Ramos (cell line): ENCODE data around the gene NPSR1.
"Not testable (repeated sequence)": the region's sequence is repeated elsewhere in the genome, so short reads cannot be mapped to it uniquely, and the experiment has no call there.

Source experiments
- in situ Hi-C: fragments of 300-500 bp; cut with MboI; formaldehyde crosslinking; loops from one replicate; pipeline ENCODE4 v1.14.3; 2022; ENCODE audit warnings: low sequenced_read_pairs; ENCODE audit not compliant: unreplicated experiment

The NPSR1 gene

DNA sequence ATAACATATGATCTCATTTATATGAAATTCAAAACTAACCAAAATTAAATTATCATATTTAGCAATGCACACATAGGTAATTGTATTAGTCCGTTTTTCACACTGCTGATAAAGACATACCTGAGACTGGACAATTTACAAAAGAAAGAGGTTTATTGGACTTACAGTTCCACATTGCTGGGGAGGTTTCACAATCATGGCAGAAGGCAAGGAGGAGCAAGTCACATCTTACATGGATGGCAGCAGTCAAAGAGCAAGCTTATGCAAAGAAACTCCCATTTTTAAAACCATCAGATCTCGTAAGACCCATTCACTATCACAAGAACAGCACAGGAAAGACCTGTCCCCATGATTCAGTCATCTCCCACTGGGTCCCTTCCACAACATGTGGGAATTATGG is 200.4 kb downstream of the NPSR1 start:
- in situ Hi-C loops: not testable (repeated sequence)

DNA sequence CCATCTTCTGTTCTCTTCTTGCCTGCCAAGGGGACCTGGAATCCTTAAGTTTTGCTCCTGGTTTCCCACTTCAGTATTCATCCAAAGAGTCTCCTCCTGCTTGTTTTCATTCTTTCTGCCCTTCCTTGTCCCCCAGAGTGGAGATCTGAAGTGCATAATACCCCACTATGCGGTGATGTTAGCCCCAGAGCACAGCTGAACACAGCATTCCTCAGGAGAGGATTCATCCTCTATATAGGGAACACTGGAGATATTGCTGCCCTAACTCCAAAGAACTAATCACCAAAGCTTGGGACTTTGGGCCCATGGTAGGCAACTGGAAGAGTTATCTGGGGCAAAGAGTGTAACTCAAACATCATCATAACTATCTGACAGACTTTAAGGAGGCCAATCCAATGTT is 201.3 kb downstream of the NPSR1 start:
- in situ Hi-C loops: not testable (repeated sequence)

- in situ Hi-C loops: not testable (repeated sequence)
These were observed 208.2 kb downstream of the NPSR1 start for GRCh38 chr7:34866222-34866621.

GRCh38 chr7:34867341-34867740 is 209.3 kb downstream of the NPSR1 start:
- in situ Hi-C loops: not testable (repeated sequence)

DNA sequence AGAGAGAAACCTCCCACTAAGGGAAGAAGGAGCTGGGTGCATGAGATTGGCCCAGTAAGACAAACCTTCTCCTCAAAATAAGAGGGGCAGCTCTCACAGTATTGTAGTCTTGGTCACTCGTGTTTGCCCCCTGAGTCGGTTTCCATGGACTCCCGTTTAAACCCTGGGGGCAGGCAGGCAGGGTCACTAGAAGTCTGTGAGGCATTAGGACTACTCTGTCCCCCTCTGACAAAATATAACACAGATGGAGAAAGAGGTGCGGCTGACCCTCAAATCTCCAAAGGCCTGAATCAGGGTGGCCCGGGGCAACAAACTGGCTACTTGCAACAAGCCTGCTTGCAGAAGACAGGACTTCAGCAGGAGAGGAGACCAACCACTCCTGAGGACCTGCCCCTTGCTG is 210.6 kb downstream of the NPSR1 start:
- in situ Hi-C loops: not testable (repeated sequence)

GRCh38 chr7:34869057-34869456 is 211.0 kb downstream of the NPSR1 start:
- in situ Hi-C loops: no loop called here

DNA sequence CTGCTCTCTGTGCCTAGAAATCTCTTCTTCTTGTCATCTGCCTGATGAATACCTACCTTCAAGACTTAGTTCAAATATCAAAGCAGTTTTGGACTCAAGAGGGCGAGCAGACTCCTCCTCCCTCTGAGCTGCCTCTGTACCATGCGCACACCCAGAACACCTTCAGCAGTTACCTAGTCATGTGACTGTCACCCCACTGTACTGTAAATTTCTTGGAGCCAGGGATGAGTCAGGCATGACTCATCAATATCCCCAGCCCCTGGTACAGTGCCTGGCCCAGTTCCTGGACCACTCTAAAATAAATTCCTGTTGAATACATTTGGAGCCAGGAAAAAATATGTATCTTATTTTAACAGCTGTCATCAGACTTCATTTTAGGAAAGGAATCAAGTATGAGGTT is 212.0 kb downstream of the NPSR1 start:
- in situ Hi-C loops: not testable (repeated sequence)

- in situ Hi-C loops: not testable (repeated sequence)
These were observed 216.3 kb downstream of the NPSR1 start for GRCh38 chr7:34874329-34874728.

DNA sequence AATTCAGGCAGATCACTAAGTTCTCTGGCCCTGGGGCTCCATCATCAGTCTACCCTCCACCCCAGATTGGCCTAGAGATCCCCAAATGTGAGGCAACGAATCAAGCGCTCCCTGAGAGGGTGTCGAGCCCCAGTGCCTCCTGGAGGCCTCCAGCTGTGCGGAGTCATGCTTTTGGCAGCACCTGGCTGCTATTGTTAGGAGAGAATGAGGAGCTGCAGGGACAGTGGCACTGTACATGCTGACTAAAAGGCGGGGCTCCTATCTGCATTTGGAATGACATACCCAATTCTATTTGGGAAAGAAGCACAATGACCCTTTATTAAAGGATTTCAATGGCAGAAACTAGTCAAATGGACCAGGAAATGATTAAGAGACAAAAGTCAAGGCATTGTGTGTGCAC is 217.5 kb downstream of the NPSR1 start:
- in situ Hi-C loops: no loop called here

DNA sequence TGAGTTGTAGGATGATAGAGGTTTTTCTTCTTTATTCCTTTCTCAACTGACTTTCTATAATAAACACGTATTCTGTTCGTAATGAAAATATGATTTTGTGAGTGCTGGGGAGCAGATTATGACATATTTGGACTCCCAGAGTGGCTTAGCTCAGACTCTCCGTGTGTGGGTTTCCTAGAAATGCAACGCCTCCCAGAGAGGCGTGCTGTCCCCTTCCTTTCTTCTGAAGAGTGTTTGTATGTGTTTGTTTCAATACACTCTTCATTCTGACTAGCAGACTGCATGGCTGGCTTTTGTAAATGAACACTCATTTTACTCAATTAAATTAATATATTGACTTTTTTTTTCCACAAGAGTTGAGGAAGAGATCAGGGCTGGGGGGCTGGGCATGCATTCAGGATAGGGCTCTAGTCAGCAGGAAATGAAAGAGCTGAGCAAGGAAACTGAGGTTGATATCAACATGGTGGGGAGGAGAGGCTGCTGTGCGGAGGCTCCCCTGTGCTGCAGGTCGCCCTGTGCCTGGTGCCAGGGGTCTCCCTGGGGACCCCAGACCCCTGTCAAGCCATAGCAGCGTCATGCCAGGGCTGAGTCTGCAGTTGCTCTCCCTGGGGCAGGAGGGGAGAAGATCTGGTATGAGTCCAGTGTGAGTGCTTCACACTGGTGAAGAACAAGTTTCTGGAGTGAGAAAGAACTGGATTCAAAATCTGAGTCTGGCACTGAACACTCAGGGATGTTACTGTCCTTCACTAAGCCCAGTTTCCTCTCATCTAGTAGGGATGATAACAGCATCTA is 221.1 kb downstream of the NPSR1 start:
- in situ Hi-C loops: not testable (repeated sequence)

GRCh38 chr7:34879871-34880270 is 221.9 kb downstream of the NPSR1 start:
- in situ Hi-C loops: no loop called here

GRCh38 chr7:34883855-34884254 is 225.8 kb downstream of the NPSR1 start:
- in situ Hi-C loops: not testable (repeated sequence)

- in situ Hi-C loops: no loop called here
These were observed 228.8 kb downstream of the NPSR1 start for GRCh38 chr7:34886856-34887255.

DNA sequence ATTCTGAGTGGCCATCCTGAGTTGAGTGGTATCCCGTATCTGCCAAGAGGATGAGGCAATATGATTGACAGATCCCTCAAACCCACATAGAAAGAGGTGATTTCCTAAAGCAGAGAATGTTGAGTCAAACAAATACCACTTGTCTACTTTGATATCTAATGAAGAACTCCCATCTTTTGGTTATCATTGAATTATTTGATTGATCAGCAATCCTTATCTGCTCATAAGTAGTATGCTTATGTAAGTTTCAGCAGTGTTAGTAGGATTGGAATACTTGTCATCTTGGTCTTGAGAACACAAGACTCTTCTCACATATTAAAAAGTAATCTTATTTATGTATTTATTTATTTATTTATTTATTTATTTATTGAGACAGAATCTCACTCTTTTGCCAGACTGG is 231.9 kb downstream of the NPSR1 start:
- in situ Hi-C loops: no loop called here

DNA sequence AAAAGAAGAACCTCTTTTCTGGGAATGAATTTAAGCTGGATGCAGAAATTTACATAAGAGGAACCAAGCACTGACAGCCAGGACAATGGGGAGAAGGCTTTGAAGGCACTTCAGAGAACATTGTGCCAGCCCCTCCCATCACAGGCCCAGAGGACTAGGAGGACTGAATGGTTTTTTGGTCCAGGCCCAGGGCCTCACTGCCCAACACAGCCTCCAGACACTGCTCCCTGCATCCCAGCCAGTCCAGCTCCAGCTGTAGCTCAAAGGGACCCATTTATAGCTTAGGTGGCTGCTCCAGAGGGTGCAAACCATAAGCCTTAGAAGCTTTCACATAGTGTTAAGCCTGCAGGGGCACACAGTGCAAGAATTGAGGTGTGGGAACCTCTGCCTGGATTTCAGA is 237.2 kb downstream of the NPSR1 start:
- in situ Hi-C loops: no loop called here
